Body of pancreas (tissue), 4 donors: ENCODE measurements around the gene WWOX.

Experiments
- POLR2A ChIP-seq, 3 donors: fragments of 450-650 bp; IDR thresholded peaks; one replicate each; pipeline ENCODE4 v1.6.1; 2016; ENCODE audit warnings: antibody characterized with exemption in 3 of 3, mild to moderate bottlenecking in 2 of 3
- TF ChIP-seq, protein P1 (sequence below), 7 experiments: fragments of 450-650 bp in 4 of 7; fragments of 200-600 bp in 3 of 7; sonication (generic) in 3 of 7; IDR thresholded peaks; one replicate each; pipeline ENCODE4 v1.5.1; 2016 to 2019; ENCODE audit warnings: antibody characterized with exemption in 7 of 7

GRCh38 chr16:78744099-78744498, 644.6 kb downstream of the WWOX start:
- TF ChIP-seq, protein P1, sequence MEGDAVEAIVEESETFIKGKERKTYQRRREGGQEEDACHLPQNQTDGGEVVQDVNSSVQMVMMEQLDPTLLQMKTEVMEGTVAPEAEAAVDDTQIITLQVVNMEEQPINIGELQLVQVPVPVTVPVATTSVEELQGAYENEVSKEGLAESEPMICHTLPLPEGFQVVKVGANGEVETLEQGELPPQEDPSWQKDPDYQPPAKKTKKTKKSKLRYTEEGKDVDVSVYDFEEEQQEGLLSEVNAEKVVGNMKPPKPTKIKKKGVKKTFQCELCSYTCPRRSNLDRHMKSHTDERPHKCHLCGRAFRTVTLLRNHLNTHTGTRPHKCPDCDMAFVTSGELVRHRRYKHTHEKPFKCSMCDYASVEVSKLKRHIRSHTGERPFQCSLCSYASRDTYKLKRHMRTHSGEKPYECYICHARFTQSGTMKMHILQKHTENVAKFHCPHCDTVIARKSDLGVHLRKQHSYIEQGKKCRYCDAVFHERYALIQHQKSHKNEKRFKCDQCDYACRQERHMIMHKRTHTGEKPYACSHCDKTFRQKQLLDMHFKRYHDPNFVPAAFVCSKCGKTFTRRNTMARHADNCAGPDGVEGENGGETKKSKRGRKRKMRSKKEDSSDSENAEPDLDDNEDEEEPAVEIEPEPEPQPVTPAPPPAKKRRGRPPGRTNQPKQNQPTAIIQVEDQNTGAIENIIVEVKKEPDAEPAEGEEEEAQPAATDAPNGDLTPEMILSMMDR (IDR thresholded peaks at IDR 0.05): no peak
- TF ChIP-seq POLR2A (IDR thresholded peaks at IDR 0.05): no peak
